ENCODE measurements around the gene TMEM123.

DNA sequence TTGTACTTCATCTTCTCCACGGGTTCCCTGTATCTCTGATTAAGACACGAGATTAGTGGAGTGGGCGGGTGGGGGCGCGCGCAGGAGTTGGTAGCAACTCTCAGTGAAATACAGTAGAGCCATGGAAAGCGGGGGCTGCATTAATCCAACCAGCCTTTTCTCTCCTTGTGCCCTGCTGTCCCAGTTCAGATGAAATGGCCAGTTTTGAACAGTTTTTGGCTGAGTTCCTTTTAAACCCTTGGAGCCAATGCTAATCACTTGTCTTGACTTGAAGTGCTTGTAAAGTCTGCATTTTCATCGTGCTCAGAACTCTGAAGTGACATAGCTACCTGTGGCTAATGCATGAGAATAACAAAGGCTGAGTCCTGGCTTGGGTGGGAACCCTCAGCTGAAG, 734 bp upstream of the TMEM123 start:
- TF ChIP-seq POLR2AphosphoS5 (IDR thresholded peaks at IDR 0.05; ENCODE audit: low read depth, low read length) (no peak), TAF1 (IDR thresholded peaks at IDR 0.05; ENCODE audit: borderline replicate concordance, insufficient read depth, low read length) (no peak), SIN3A (IDR thresholded peaks at IDR 0.05; ENCODE audit: borderline replicate concordance, insufficient read depth, low read length) (no peak), FOXP2 (optimal IDR thresholded peaks at IDR 0.05; ENCODE audit: borderline replicate concordance, extremely low read depth, extremely low read length, insufficient read depth) (no peak)
- TF ChIP-seq, protein P1, sequence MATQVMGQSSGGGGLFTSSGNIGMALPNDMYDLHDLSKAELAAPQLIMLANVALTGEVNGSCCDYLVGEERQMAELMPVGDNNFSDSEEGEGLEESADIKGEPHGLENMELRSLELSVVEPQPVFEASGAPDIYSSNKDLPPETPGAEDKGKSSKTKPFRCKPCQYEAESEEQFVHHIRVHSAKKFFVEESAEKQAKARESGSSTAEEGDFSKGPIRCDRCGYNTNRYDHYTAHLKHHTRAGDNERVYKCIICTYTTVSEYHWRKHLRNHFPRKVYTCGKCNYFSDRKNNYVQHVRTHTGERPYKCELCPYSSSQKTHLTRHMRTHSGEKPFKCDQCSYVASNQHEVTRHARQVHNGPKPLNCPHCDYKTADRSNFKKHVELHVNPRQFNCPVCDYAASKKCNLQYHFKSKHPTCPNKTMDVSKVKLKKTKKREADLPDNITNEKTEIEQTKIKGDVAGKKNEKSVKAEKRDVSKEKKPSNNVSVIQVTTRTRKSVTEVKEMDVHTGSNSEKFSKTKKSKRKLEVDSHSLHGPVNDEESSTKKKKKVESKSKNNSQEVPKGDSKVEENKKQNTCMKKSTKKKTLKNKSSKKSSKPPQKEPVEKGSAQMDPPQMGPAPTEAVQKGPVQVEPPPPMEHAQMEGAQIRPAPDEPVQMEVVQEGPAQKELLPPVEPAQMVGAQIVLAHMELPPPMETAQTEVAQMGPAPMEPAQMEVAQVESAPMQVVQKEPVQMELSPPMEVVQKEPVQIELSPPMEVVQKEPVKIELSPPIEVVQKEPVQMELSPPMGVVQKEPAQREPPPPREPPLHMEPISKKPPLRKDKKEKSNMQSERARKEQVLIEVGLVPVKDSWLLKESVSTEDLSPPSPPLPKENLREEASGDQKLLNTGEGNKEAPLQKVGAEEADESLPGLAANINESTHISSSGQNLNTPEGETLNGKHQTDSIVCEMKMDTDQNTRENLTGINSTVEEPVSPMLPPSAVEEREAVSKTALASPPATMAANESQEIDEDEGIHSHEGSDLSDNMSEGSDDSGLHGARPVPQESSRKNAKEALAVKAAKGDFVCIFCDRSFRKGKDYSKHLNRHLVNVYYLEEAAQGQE (IDR thresholded peaks at IDR 0.05; ENCODE audit: insufficient read depth in 1 of 2, low read depth in 2 of 2, low read length in 2 of 2): no peak
